ENCODE data around the gene NYAP1.
A peak's percentile ranks its signal among the peaks of the same experiment; 100 is the strongest.

The NYAP1 gene

DNA sequence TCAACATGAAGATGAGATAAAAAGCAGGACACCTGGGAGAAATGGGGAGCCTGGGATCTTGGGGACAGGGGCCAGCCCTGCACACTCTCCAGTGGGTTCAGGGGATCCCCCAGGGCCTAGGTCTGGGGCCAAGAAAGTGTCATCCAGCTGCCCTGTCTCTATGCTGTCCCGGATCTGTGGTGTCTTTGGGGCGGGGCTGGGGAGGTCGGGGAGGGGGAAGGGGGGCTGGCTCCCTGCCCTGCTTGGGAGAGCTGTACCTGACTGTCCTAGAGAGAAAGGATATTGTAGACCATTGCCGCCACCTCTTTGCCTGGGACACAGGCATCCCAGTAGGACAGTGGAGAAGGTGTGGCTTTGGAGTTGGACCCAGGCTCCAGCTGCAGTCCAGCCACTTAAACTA is 12.7 kb upstream of the NYAP1 start:
- no peak overlapping the region for H3K23ac ChIP-seq (ENCODE audit: low read depth, low read length, poor library complexity)

DNA sequence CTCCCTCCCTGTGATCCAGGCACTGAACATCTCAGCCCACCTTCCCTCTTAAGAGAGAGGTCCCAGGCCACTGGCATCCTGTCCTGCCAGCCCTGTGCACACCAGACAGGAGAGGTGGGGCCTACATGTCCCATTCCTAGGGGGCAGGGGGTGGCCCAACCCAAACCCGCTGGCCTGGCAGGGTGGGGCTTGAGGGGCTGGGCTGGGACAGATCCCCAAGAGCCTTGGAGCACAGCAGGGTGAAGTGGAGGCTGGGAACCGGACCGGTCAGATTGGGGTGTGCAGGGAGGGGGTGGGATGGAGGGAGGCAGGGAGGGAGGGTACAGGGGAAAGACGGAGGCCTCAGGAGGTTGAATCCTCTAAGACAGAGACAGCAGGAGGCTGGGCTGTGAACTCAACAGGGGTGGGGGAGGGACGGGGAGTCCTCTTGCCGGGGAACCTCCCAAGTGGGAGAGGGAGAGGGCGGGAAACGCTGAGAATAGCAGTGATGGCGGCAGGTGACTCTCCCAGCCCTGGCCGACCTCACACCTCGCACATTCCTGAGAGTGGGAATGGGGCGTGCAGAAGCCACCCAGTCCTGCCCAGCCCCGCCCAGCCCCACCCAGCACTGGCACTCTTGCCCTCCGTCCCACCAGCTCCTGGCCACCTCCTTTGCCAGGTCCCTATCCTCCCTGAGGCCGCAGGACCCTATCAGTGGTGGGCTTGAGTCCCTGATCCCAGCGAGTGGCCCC is 11.4 kb upstream of the NYAP1 start:
- Histone ChIP-seq H3K79me1 (ENCODE audit: low read depth, low read length) (peaks cover 4% of the 10 kb centered on the region), H3K23ac (ENCODE audit: low read depth, low read length, poor library complexity) (peak overlapping the region; percentile 65), H2BK120ac (ENCODE audit: low read depth, low read length) (no peak overlapping the region), H2AK5ac (ENCODE audit: low read depth, low read length) (no peak overlapping the region), H3K27me3 (ENCODE audit: control insufficient read depth in 3 of 3, insufficient read depth in 3 of 3, low read depth in 1 of 3, low read length in 3 of 3) (no peaks in the 10 kb centered on the region), H2AFZ (ENCODE audit: low read length) (no peak overlapping the region), H2BK15ac (ENCODE audit: low read length) (no peak overlapping the region), H2BK12ac (ENCODE audit: low read length) (peak overlapping the region; percentile 16), H3K14ac (ENCODE audit: low read length) (no peak overlapping the region), H3K4me1 (ENCODE audit: control insufficient read depth in 2 of 2, insufficient read depth in 1 of 2, low read depth in 1 of 2, low read length in 2 of 2) (peaks cover 9 to 23% of the 10 kb centered on the region in 2 donors), H3K9ac (ENCODE audit: low read depth, low read length, poor library complexity) (no peak overlapping the region), H3K4ac (ENCODE audit: low read length) (no peak overlapping the region), H4K8ac (ENCODE audit: low read depth, low read length) (no peak overlapping the region), H3K18ac (ENCODE audit: low read length) (peak overlapping the region; percentile 71), H4K91ac (ENCODE audit: low read depth, low read length, poor library complexity) (no peak overlapping the region), H3K9me3 (replicated peaks in 1 of 2; ENCODE audit: control insufficient read depth in 2 of 2, insufficient read depth in 1 of 2, low read depth in 1 of 2, low read length in 2 of 2) (no peaks in the 10 kb centered on the region), H3K36me3 (replicated peaks in 1 of 2; ENCODE audit: control insufficient read depth in 2 of 2, insufficient read depth in 2 of 2, low read length in 2 of 2) (peaks cover 6 to 45% of the 10 kb centered on the region in 2 donors), H3K4me3 (ENCODE audit: low read length in 2 of 2) (no peak overlapping the region), H2BK5ac (ENCODE audit: low read length) (peak overlapping the region; percentile 53), H3K4me2 (ENCODE audit: insufficient read depth, low read length, poor library complexity, severe bottlenecking) (no peak overlapping the region), H3K27ac (replicated peaks; ENCODE audit: low read length) (no peak overlapping the region)
- DNase-seq (ENCODE audit: low spot score): no peak
- no CpG with 5 or more reads among the region's 16 CpGs for WGBS, 2 donors (ENCODE audit: extremely low coverage in 2 of 2, insufficient read length in 2 of 2, insufficient replicate concordance in 1 of 2)

More for the DNA sequence above, 12.7 kb upstream of the NYAP1 start:
- Histone ChIP-seq H2BK120ac (ENCODE audit: low read depth, low read length) (no peak overlapping the region), H3K4me2 (ENCODE audit: insufficient read depth, low read length, poor library complexity, severe bottlenecking) (no peak overlapping the region), H3K36me3 (replicated peaks in 1 of 2; ENCODE audit: control insufficient read depth in 2 of 2, insufficient read depth in 2 of 2, low read length in 2 of 2) (peaks cover 6 to 41% of the 10 kb centered on the region in 2 donors), H2BK15ac (ENCODE audit: low read length) (no peak overlapping the region), H3K27ac (replicated peaks; ENCODE audit: low read length) (no peak overlapping the region), H2BK5ac (ENCODE audit: low read length) (no peak overlapping the region), H3K18ac (ENCODE audit: low read length) (no peak overlapping the region), H3K9me3 (replicated peaks in 1 of 2; ENCODE audit: control insufficient read depth in 2 of 2, insufficient read depth in 1 of 2, low read depth in 1 of 2, low read length in 2 of 2) (no peaks in the 10 kb centered on the region), H3K4ac (ENCODE audit: low read length) (no peak overlapping the region), H3K14ac (ENCODE audit: low read length) (no peak overlapping the region), H3K27me3 (ENCODE audit: control insufficient read depth in 3 of 3, insufficient read depth in 3 of 3, low read depth in 1 of 3, low read length in 3 of 3) (no peaks in the 10 kb centered on the region), H2BK12ac (ENCODE audit: low read length) (no peak overlapping the region), H4K8ac (ENCODE audit: low read depth, low read length) (no peak overlapping the region), H3K9ac (ENCODE audit: low read depth, low read length, poor library complexity) (no peak overlapping the region), H3K4me3 (ENCODE audit: low read length in 2 of 2) (no peak overlapping the region), H4K91ac (ENCODE audit: low read depth, low read length, poor library complexity) (no peak overlapping the region), H2AFZ (ENCODE audit: low read length) (no peak overlapping the region), H3K79me1 (ENCODE audit: low read depth, low read length) (peaks cover 1% of the 10 kb centered on the region), H3K4me1 (ENCODE audit: control insufficient read depth in 2 of 2, insufficient read depth in 1 of 2, low read depth in 1 of 2, low read length in 2 of 2) (peaks cover 8 to 12% of the 10 kb centered on the region in 2 donors), H2AK5ac (ENCODE audit: low read depth, low read length) (no peak overlapping the region)
- WGBS, 2 donors (ENCODE audit: extremely low coverage in 2 of 2, insufficient read length in 2 of 2, insufficient replicate concordance in 1 of 2): no CpG with 5 or more reads among the region's 4 CpGs
- DNase-seq (ENCODE audit: low spot score): no peak

DNA sequence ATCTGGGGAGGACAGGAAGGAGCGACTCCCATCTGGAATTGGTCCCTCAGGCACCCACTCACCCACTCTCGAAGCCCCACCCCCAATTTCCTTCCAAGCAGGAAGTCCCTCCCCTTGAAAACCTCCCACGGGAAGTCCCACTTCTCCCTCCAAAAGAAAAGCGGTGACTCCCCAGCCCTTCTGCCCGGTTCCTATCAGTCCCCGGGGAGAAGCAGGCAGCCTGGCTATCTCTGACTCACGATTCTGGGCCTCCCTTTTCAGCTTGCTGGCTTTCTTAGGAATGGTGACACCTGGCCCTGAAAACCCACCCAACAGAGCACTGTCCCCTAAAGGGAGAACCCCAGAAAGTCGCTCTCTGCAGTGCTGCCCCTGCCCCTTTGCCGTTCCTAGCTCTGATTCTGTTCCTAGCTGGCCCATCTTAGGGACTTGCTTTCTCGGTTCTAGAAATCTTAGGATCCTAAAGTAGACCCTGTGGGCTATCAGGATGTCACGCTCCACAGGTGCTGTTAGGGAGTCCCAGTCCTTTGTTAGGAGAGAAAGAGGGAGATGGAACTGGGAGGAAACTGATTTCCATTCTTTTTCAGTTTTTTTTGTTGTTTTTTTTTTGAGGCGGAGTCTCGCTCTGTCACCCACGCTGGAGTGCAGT is 10.8 kb upstream of the NYAP1 start:
- no peak overlapping the region for H2AK5ac ChIP-seq (ENCODE audit: low read depth, low read length)
- DNase-seq (ENCODE audit: low spot score): no peak
- no peak overlapping the region for H3K4ac ChIP-seq (ENCODE audit: low read length)
- no peak overlapping the region for H3K4me3 ChIP-seq (ENCODE audit: low read length in 2 of 2)
- no peak overlapping the region for H2BK15ac ChIP-seq (ENCODE audit: low read length)
- no peak overlapping the region for H3K9ac ChIP-seq (ENCODE audit: low read depth, low read length, poor library complexity)
- no peak overlapping the region for H2BK12ac ChIP-seq (ENCODE audit: low read length)
- H4K91ac ChIP-seq (ENCODE audit: low read depth, low read length, poor library complexity): no peak overlapping the region
- H3K4me1 ChIP-seq (ENCODE audit: control insufficient read depth in 2 of 2, insufficient read depth in 1 of 2, low read depth in 1 of 2, low read length in 2 of 2): peaks cover 9 to 24% of the 10 kb centered on the region in 2 donors
- H2BK120ac ChIP-seq (ENCODE audit: low read depth, low read length): no peak overlapping the region
- no peaks in the 10 kb centered on the region for H3K9me3 ChIP-seq (replicated peaks in 1 of 2; ENCODE audit: control insufficient read depth in 2 of 2, insufficient read depth in 1 of 2, low read depth in 1 of 2, low read length in 2 of 2)
- no peaks in the 10 kb centered on the region for H3K27me3 ChIP-seq (ENCODE audit: control insufficient read depth in 3 of 3, insufficient read depth in 3 of 3, low read depth in 1 of 3, low read length in 3 of 3)
- H3K27ac ChIP-seq (replicated peaks; ENCODE audit: low read length): no peak overlapping the region
- no CpG with 5 or more reads among the region's 14 CpGs for WGBS, 2 donors (ENCODE audit: extremely low coverage in 2 of 2, insufficient read length in 2 of 2, insufficient replicate concordance in 1 of 2)
- H3K4me2 ChIP-seq (ENCODE audit: insufficient read depth, low read length, poor library complexity, severe bottlenecking): no peak overlapping the region
- H3K36me3 ChIP-seq (replicated peaks in 1 of 2; ENCODE audit: control insufficient read depth in 2 of 2, insufficient read depth in 2 of 2, low read length in 2 of 2): peaks cover 6 to 38% of the 10 kb centered on the region in 2 donors
- no peak overlapping the region for H3K18ac ChIP-seq (ENCODE audit: low read length)
- no peak overlapping the region for H2BK5ac ChIP-seq (ENCODE audit: low read length)
- H4K8ac ChIP-seq (ENCODE audit: low read depth, low read length): no peak overlapping the region
- H3K23ac ChIP-seq (ENCODE audit: low read depth, low read length, poor library complexity): peak overlapping the region; percentile 31
- no peak overlapping the region for H3K14ac ChIP-seq (ENCODE audit: low read length)
- H2AFZ ChIP-seq (ENCODE audit: low read length): no peak overlapping the region
- H3K79me1 ChIP-seq (ENCODE audit: low read depth, low read length): peaks cover 5% of the 10 kb centered on the region

DNA sequence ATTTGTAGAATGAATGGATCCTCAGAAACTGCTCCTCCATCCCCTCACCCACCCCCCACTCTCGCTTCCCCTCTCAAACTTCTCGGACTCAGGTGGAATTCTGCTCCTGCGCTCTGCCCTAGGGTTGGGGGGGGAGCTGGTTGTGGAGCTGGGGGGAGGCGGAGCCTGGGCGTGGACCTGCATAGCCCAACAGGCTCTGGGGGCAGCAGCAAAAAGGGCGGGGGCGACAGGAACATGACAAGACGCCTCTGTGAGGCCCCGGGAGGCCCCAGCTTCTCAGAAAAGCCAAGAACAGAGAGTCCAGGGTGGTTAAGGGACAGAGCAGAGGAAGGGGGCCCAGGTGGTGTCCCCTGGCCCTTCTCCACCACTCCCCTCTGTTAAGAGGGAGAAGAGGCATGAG is 8.2 kb upstream of the NYAP1 start:
- H3K79me1 ChIP-seq (ENCODE audit: low read depth, low read length): peaks cover 7% of the 10 kb centered on the region

More for the DNA sequence above, 8.2 kb upstream of the NYAP1 start:
- H3K4me2 ChIP-seq (ENCODE audit: insufficient read depth, low read length, poor library complexity, severe bottlenecking): no peak overlapping the region
- WGBS, 2 donors (ENCODE audit: extremely low coverage in 2 of 2, insufficient read length in 2 of 2, insufficient replicate concordance in 1 of 2): no CpG with 5 or more reads among the region's 9 CpGs
- H2AFZ ChIP-seq (ENCODE audit: low read length): no peak overlapping the region
- H3K36me3 ChIP-seq (replicated peaks in 1 of 2; ENCODE audit: control insufficient read depth in 2 of 2, insufficient read depth in 2 of 2, low read length in 2 of 2): peaks cover 4 to 35% of the 10 kb centered on the region in 2 donors
- no peak overlapping the region for H4K91ac ChIP-seq (ENCODE audit: low read depth, low read length, poor library complexity)
- H2BK5ac ChIP-seq (ENCODE audit: low read length): no peak overlapping the region
- no peak for DNase-seq (ENCODE audit: low spot score)
- no peak overlapping the region for H3K18ac ChIP-seq (ENCODE audit: low read length)
- H3K23ac ChIP-seq (ENCODE audit: low read depth, low read length, poor library complexity): no peak overlapping the region
- no peaks in the 10 kb centered on the region for H3K9me3 ChIP-seq (replicated peaks in 1 of 2; ENCODE audit: control insufficient read depth in 2 of 2, insufficient read depth in 1 of 2, low read depth in 1 of 2, low read length in 2 of 2)
- no peak overlapping the region for H3K4ac ChIP-seq (ENCODE audit: low read length)
- H3K4me1 ChIP-seq (ENCODE audit: control insufficient read depth in 2 of 2, insufficient read depth in 1 of 2, low read depth in 1 of 2, low read length in 2 of 2): peaks cover 6 to 24% of the 10 kb centered on the region in 2 donors
- H2BK12ac ChIP-seq (ENCODE audit: low read length): no peak overlapping the region
- H2BK120ac ChIP-seq (ENCODE audit: low read depth, low read length): no peak overlapping the region
- no peaks in the 10 kb centered on the region for H3K27me3 ChIP-seq (ENCODE audit: control insufficient read depth in 3 of 3, insufficient read depth in 3 of 3, low read depth in 1 of 3, low read length in 3 of 3)
- H3K9ac ChIP-seq (ENCODE audit: low read depth, low read length, poor library complexity): peak overlapping the region; percentile 72
- H3K4me3 ChIP-seq (ENCODE audit: low read length in 2 of 2): no peak overlapping the region
- H3K27ac ChIP-seq (replicated peaks; ENCODE audit: low read length): no peak overlapping the region
- no peak overlapping the region for H3K14ac ChIP-seq (ENCODE audit: low read length)
- H2BK15ac ChIP-seq (ENCODE audit: low read length): no peak overlapping the region
- H2AK5ac ChIP-seq (ENCODE audit: low read depth, low read length): no peak overlapping the region
- no peak overlapping the region for H4K8ac ChIP-seq (ENCODE audit: low read depth, low read length)
